NK-92 treated with Interleukin-12 subunit alpha and Interleukin-12 subunit beta, amount 100 ng/mL, for 24 hours (cell line): Measurements from ENCODE around the gene CLEC20A.

ENCODE experiments used
- DNase-seq: peaks from one replicate; lab custom pipeline; 2025; lab: John Stamatoyannopoulos, UW

Gene CLEC20A

GRCh38 chr1:178472531-178472930 lies 24.2 kb downstream of the CLEC20A start:
- DNase-seq = no peak

GRCh38 chr1:178470411-178470960 lies 26.3 kb downstream of the CLEC20A start:
- no peak for DNase-seq

DNA sequence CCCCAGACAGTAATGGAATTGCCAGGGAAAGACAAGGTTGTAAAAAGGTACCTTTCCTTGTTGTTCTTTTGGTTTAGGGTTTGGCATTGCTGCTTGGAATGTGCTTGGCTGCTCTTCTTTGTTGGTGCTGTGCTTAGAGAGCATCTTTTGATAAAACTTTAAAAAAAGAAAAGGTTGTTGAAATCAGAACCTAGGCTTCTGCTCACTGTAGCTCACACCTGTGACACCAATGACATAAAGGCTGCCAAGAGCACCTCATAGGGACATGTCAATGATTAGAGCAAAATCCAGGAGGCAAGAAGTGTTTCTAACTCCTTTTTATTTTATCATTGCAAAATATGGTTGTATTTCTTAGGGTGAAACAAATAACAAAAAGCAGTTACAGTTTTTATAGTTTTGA lies 28.9 kb downstream of the CLEC20A start:
- DNase-seq = no peak

GRCh38 chr1:178465011-178465410 lies 31.8 kb downstream of the CLEC20A start:
- no peak for DNase-seq

- no peak for DNase-seq
Measured at GRCh38 chr1:178464566-178464965, 32.2 kb downstream of the CLEC20A start.

DNA sequence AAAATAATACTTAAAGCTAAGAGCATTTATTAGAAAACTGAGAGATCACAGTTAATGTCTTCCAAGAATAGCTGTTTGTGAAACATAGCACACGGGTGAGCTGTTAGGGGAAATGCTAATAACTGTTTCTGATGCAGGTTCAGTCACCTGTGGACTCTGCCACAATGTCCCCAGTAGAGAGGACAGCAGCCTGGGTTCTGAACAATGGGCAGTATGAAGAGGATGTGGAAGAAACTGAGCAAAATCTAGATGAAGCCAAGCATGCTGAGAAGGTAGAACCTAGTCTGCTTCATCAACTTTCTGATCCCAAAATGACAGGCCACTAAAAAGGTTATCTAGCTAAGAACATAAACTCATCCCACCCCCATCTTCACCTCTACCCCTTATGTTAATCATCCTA lies 32.6 kb downstream of the CLEC20A start:
- no peak for DNase-seq

GRCh38 chr1:178461701-178462100 lies 35.1 kb downstream of the CLEC20A start:
- DNase-seq = no peak

DNA sequence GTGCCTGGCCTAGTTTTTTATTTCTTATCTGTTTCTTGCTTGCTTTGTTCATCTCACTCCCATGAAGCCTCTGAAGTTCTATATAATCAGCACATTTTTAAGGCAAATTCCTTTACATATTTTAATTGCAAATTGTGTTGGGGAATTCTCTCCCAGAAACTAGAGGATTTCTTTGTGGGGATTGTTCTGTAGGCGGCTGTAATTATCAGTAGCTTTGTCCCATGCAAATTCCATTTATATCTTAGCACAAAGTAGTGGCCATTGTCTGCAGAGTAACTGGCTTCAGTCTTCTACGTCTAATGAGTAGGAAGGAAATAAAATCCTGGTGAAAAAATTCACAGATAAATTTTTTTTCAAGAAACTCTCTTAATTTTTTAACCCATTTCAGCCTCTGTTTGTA lies 35.7 kb downstream of the CLEC20A start:
- DNase-seq = no peak

- no peak for DNase-seq
Measured at GRCh38 chr1:178458203-178458602, 38.6 kb downstream of the CLEC20A start.

DNA sequence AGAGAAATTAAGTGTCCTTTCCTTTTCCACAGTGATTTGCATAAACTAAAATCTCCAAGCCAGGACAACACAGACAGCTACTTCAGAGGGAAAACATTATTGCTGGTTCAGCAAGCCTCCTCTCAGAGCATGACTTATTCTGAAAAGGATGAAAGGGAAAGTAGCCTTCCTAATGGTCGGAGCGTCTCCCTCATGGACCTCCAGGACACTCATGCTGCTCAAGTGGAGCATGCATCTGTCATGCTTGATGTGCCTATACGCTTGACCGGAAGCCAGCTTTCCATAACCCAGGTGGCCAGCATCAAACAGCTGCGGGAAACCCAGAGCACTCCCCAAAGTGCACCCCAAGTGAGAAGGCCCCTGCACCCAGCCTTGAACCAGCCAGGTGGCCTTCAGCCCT lies 39.1 kb downstream of the CLEC20A start:
- DNase-seq = no peak

DNA sequence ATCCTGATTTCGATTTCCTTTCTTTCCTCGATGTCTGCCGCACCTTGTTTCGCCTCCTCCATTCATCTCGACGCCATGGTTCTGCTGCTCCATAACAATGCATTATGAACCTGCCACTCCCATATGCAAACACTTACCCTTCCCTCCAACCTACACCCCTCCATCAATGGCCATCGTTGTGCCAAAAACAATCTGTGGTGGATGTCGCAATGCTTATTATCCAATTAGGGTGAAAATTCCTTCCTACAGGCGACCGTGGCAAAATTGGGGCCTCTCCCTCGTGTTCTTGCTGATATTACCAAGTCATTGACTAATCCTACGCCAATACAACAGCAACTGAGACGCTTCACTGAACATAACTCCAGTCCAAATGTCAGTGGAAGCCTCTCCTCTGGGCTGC lies 40.3 kb downstream of the CLEC20A start:
- DNase-seq = no peak

DNA sequence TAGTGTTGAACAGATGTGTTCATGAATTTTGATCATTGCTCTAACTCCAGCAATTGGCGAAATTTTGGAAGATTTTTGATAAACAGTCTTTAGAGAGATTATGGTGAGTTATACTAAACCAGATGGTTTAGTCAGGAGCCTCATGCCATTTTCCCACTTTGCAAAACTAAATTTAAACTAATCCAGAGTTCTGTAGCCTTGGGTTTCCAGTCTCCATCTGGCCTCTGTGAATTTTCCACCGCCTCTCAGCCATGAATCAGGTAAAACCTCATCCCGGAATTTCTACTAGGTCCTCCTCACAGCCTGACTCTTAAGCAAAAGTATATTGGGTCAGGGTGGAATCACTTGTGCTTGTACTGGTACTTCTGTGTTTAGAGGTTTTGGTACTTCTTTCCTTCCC lies 44.8 kb downstream of the CLEC20A start:
- DNase-seq = no peak

- no peak for DNase-seq
Measured at GRCh38 chr1:178451529-178451928, 45.2 kb downstream of the CLEC20A start.

DNA sequence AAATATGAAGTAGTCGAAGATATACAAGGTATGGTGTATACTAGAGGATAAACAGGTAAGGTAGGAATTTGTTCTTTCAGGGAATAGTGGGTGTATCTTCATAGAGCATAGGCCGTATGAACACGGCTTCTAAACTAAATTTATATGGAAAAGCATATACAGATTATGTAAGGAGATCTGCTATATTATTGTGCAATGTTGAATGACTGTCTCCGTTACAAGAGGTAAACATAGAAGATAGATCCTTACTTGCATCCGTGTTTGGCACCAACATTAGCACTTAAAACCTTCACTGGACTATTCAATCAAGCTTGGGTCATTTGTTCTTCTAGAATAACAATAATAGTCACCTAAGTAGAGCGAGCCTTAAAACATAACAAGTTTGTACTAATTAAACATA lies 45.9 kb downstream of the CLEC20A start:
- no peak for DNase-seq

DNA sequence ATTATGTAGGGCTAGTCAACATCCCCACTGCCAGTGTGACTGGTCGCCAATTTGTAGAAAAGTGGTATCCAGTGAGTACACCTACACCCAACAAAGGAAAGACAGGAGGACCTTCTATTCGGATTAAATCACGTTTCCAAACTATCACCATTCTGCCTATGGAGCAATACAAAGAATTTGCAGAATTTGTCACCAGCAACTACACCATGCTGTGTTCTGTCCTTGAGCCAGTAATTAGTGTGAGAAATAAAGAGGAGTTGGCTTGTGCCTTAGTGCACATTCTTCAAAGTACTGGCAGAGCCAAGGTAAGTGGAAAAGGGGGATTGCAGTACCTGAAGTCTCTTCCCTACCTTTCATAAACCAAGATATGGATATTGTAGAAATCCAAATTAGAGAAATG lies 53.8 kb downstream of the CLEC20A start:
- no peak for DNase-seq

DNA sequence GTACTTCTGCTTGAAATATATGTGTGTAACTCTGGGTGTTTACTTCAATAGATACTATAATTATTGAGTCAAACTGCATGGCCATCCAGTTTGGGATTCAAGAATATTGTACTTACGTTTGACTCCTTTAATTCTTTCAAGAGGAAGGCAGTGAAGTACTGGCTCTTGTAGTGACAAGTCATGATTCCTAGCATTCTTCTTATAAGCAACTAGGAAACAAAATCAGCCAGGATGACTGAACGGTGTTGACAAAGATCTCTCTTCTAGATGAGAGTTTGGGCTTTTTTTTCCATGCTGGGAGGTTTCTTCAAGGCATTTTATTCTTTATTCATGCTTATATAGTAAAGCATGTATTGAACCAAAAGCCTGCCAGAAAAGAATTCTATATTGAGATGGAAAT lies 58.3 kb downstream of the CLEC20A start:
- DNase-seq = no peak

DNA sequence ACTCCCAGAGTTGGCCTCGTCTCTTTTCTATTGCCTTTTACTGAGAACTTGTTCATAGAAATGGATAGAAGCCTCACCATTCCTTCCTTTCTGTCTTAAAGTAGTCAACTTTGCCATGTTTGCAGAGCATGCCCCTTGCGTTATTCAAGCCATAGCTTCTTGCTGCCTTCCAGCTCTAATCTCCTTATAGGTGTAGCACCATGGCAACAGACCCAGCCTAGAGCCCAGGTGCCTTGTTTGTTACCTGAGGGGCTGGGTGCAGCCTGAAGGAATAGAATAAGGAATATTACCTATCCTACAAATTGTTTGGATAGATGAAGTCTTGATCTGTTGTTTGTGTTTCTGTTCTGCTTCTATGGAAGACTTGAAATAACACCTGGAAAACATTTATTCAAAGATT lies 59.9 kb downstream of the CLEC20A start:
- DNase-seq = no peak

- DNase-seq = no peak
Measured at GRCh38 chr1:178434899-178435435, 61.8 kb downstream of the CLEC20A start.

DNA sequence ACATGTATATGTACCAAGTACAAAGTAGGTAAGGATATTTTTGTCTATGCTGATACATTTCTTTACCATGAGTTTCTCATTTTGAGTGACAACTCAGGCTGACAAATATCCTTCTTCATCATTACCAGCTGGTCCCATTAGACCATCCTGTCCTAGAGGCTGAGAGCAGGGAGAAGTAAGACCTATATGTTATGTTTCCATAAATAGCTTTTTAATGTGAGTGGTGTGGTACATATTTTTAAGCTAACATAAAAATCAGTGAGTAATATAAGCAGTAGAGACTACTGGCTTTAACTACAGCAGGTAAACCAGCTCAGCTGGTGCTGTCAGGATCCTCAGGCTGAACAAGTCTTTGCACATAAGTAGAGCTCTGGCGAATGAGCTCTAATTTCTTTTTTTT lies 62.4 kb downstream of the CLEC20A start:
- DNase-seq = no peak
